Activated CD8-positive, alpha-beta memory T cell treated with anti-CD3 and anti-CD28 coated beads, Interleukin-2, amount 50 U/mL, for 48 hours (primary cell): Measurements from ENCODE around the gene SOX3.

Experiments
- DNase-seq: peaks from one replicate; pipeline ENCODE4 v3.0.0-alpha.2; 2020

SOX3 gene

GRCh38 chrX:140504371-140505324, at the start of gene SOX3:
Gene SOX3 (minus strand): TSS chrX:140505069. CDS start chrX:140505060, 9 bp downstream.
- no peak for DNase-seq

- no peak for DNase-seq
Observed at GRCh38 chrX:140548985-140549384, 44.1 kb upstream of the SOX3 start.

GRCh38 chrX:140526171-140526570, 21.3 kb upstream of the SOX3 start:
- no peak for DNase-seq

GRCh38 chrX:140525448-140525847, 20.6 kb upstream of the SOX3 start:
- no peak for DNase-seq

GRCh38 chrX:140524556-140524955, 19.7 kb upstream of the SOX3 start:
- no peak for DNase-seq

- DNase-seq = no peak
Observed at GRCh38 chrX:140521393-140521792, 16.5 kb upstream of the SOX3 start.

GRCh38 chrX:140514554-140514953, 9.7 kb upstream of the SOX3 start:
- DNase-seq = no peak

- no peak for DNase-seq
Observed at GRCh38 chrX:140510895-140511295, 6.0 kb upstream of the SOX3 start.

GRCh38 chrX:140510306-140510676, 5.4 kb upstream of the SOX3 start:
- no peak for DNase-seq

- no peak for DNase-seq
Observed at GRCh38 chrX:140509468-140510305, 4.8 kb upstream of the SOX3 start.

GRCh38 chrX:140508958-140509357, 4.1 kb upstream of the SOX3 start:
- DNase-seq = no peak

GRCh38 chrX:140507982-140508305, 3.1 kb upstream of the SOX3 start:
- DNase-seq = no peak

GRCh38 chrX:140507223-140507981, 2.5 kb upstream of the SOX3 start:
- no peak for DNase-seq

GRCh38 chrX:140505421-140506337, 810 bp upstream of the SOX3 start:
- DNase-seq = no peak

- DNase-seq = no peak
Observed at GRCh38 chrX:140503714-140504351, 1.0 kb downstream of the SOX3 start.

GRCh38 chrX:140503238-140503601, 1.6 kb downstream of the SOX3 start:
- no peak for DNase-seq

- DNase-seq = no peak
Observed at GRCh38 chrX:140502491-140503237, 2.2 kb downstream of the SOX3 start.

GRCh38 chrX:140501940-140502468, 2.9 kb downstream of the SOX3 start:
- no peak for DNase-seq

- no peak for DNase-seq
Observed at GRCh38 chrX:140501321-140501720, 3.5 kb downstream of the SOX3 start.

- no peak for DNase-seq
Observed at GRCh38 chrX:140500441-140500840, 4.4 kb downstream of the SOX3 start.

GRCh38 chrX:140495739-140496138, 9.1 kb downstream of the SOX3 start:
- DNase-seq = no peak
